ENCODE results near the gene PPFIA4.

Gene PPFIA4

DNA sequence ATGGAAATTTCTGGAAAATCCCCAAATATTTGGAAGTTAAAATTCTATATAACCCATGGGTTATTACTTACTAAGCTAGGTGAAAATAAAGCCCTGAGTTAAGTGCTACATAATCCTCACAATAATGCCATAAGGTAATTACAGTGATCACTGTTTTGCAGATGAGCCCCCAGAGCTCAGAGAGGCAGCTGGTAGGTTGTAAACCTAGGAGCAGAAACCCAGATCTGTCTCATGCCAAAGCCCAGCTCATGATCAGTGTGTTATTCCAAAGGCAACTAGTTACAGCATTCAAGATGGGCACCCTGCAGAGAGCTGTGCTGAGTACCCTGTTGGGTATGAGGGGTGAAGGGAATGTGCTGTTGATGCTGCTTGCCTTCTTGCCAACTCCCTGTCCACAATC, 70.3 kb downstream of the PPFIA4 start:
- H4K20me1 ChIP-seq (ENCODE audit: insufficient read depth, low read length): no peaks in the 10 kb centered on the region
- ATAC-seq (ENCODE audit: insufficient read depth, low read depth) (no peak), DNase-seq (no peak)
- no peak overlapping the region for H3K9ac ChIP-seq (ENCODE audit: low read depth, low read length)
- no peak overlapping the region for H2AFZ ChIP-seq (ENCODE audit: low read depth, low read length)
- H3K4me1 ChIP-seq (ENCODE audit: insufficient read depth, low read length): no peaks in the 10 kb centered on the region
- peaks cover 3% of the 10 kb centered on the region for H3K27me3 ChIP-seq (ENCODE audit: insufficient read depth, low read length, poor library complexity)
- H3K9me3 ChIP-seq (ENCODE audit: insufficient read depth, low read length, severe bottlenecking): no peaks in the 10 kb centered on the region
- no peak overlapping the region for H3K27ac ChIP-seq (ENCODE audit: low read length)
- TF ChIP-seq CTCF (IDR thresholded peaks at IDR 0.05; ENCODE audit: borderline replicate concordance, extremely low read depth, low read length, poor library complexity, severe bottlenecking): no peak
- no peak for TF ChIP-seq EZH2 (IDR thresholded peaks at IDR 0.05; ENCODE audit: borderline replicate concordance, low read depth, low read length, severe bottlenecking)
- no peak overlapping the region for H3K4me2 ChIP-seq (ENCODE audit: insufficient read depth, low read length)
- no peaks in the 10 kb centered on the region for H3K36me3 ChIP-seq (ENCODE audit: insufficient read depth, low read length)
- no peak overlapping the region for H3K4me3 ChIP-seq (ENCODE audit: low read depth in 1 of 2, low read length in 2 of 2)
- no peaks in the 10 kb centered on the region for H3K79me2 ChIP-seq (ENCODE audit: insufficient read depth, low read length)

DNA sequence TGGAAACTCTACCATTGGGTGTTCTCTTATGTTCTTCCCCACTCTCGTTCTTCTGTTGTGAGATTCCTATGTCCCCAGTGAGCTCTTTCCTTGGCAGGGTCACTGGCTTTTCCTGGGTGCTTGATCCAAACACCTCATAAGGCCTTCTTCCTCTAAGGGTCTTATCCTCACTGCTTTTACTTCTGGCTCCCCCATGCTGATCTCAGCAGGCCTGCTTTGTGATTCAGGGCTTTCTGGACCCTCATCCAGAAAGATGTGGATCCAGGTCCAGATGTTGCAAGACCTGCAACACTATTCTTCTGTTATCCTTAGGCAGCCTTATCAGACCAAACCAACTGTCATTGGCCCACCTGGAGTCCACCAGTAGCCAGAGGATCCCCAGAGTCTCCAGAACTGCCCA, 70.7 kb downstream of the PPFIA4 start:
- Histone ChIP-seq H3K4me3 (ENCODE audit: low read depth in 1 of 2, low read length in 2 of 2) (no peak overlapping the region), H3K27me3 (ENCODE audit: insufficient read depth, low read length, poor library complexity) (peaks cover 3% of the 10 kb centered on the region), H2AFZ (ENCODE audit: low read depth, low read length) (no peak overlapping the region), H3K9me3 (ENCODE audit: insufficient read depth, low read length, severe bottlenecking) (no peaks in the 10 kb centered on the region), H3K4me1 (ENCODE audit: insufficient read depth, low read length) (no peaks in the 10 kb centered on the region), H3K36me3 (ENCODE audit: insufficient read depth, low read length) (no peaks in the 10 kb centered on the region), H3K4me2 (ENCODE audit: insufficient read depth, low read length) (no peak overlapping the region), H3K79me2 (ENCODE audit: insufficient read depth, low read length) (no peaks in the 10 kb centered on the region), H4K20me1 (ENCODE audit: insufficient read depth, low read length) (no peaks in the 10 kb centered on the region), H3K9ac (ENCODE audit: low read depth, low read length) (no peak overlapping the region), H3K27ac (ENCODE audit: low read length) (no peak overlapping the region)
- DNase-seq: no peak
- no peak for ATAC-seq (ENCODE audit: insufficient read depth, low read depth)
- no peak for TF ChIP-seq CTCF (IDR thresholded peaks at IDR 0.05; ENCODE audit: borderline replicate concordance, extremely low read depth, low read length, poor library complexity, severe bottlenecking)
- no peak for TF ChIP-seq EZH2 (IDR thresholded peaks at IDR 0.05; ENCODE audit: borderline replicate concordance, low read depth, low read length, severe bottlenecking)

DNA sequence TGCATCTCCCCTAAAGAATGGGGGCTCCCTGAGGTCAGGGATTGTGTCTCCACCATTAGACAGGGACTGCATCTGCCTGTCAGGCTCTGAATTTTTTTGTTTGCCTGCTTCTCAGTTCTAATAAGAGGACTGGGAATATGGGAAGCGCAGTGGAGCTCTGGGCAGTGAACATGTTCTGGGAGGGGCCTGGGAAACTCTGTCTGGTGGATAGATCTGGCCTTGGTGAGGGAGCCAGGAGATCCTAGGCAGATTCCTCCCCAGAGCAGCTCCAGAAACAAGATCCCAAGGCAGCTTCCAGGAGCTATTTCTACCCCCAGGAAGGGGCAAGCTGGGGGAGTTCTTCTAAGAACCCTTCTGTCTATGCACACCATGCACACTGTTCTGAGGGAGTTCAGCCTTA, 72.2 kb downstream of the PPFIA4 start:
- Histone ChIP-seq H3K27ac (ENCODE audit: low read length) (no peak overlapping the region), H2AFZ (ENCODE audit: low read depth, low read length) (no peak overlapping the region), H3K36me3 (ENCODE audit: insufficient read depth, low read length) (no peaks in the 10 kb centered on the region), H3K9me3 (ENCODE audit: insufficient read depth, low read length, severe bottlenecking) (no peaks in the 10 kb centered on the region), H3K27me3 (ENCODE audit: insufficient read depth, low read length, poor library complexity) (no peaks in the 10 kb centered on the region), H3K4me3 (ENCODE audit: low read depth in 1 of 2, low read length in 2 of 2) (no peak overlapping the region), H4K20me1 (ENCODE audit: insufficient read depth, low read length) (no peaks in the 10 kb centered on the region), H3K9ac (ENCODE audit: low read depth, low read length) (no peak overlapping the region), H3K4me1 (ENCODE audit: insufficient read depth, low read length) (no peaks in the 10 kb centered on the region), H3K79me2 (ENCODE audit: insufficient read depth, low read length) (no peaks in the 10 kb centered on the region), H3K4me2 (ENCODE audit: insufficient read depth, low read length) (no peak overlapping the region)
- DNase-seq: no peak
- TF ChIP-seq EZH2 (IDR thresholded peaks at IDR 0.05; ENCODE audit: borderline replicate concordance, low read depth, low read length, severe bottlenecking) (no peak), CTCF (IDR thresholded peaks at IDR 0.05; ENCODE audit: borderline replicate concordance, extremely low read depth, low read length, poor library complexity, severe bottlenecking) (no peak)
- ATAC-seq (ENCODE audit: insufficient read depth, low read depth): no peak

All from DND-41 (cell line).